ENCODE measurements around the gene DNAH8. TPM values are rescaled to one million over a fixed set of nuclear protein-coding genes. Genes with fewer than 3 reads are reported as not detected.

DNAH8 gene
- total RNA-seq, 1 donor from 2014 or later, result 1.1 TPM

DNA sequence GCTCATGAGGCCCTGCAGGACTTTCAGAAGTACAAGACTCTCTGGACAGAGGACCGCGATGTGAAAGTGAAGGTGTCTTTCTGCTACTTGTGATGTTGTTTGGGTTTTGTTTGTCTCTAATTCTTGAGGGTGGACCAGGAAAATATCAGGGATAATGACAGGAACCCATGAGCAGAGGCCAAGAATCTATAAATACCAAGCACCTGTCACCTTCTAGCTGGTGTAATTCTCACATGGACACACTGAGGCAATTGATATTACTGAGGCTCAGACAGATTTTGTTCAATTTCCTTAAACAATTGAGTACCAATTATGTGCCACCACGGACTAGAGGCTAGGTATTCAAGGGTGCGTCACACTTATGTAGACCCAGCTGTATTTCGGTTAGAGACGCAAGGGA, 107.9 kb downstream of the DNAH8 start:
- no peak overlapping the region for H3K27ac Mint-ChIP-seq
- H3K27me3 Mint-ChIP-seq (ENCODE audit: insufficient read depth, low read depth), result peaks cover 4% of the 10 kb centered on the region
- H3K79me2 ChIP-seq (ENCODE audit: low read depth), result no peaks in the 10 kb centered on the region
- H3K4me2 ChIP-seq, result no peak overlapping the region
- no peaks in the 10 kb centered on the region for H4K20me1 ChIP-seq (ENCODE audit: low read depth)
- no peak overlapping the region for H3K27ac ChIP-seq
- H3K4me3 ChIP-seq, result no peak overlapping the region
- no peaks in the 10 kb centered on the region for H3K27me3 ChIP-seq
- no peaks in the 10 kb centered on the region for H3K36me3 ChIP-seq
- DNase-seq (ENCODE audit: low spot score), result no peak
- no peaks in the 10 kb centered on the region for H3K9me3 Mint-ChIP-seq
- no peak overlapping the region for H3K9ac ChIP-seq
- TF ChIP-seq EZH2 (IDR thresholded peaks at IDR 0.05) (no peak), EZH2phosphoT487 (IDR thresholded peaks at IDR 0.05) (no peak)
- TF ChIP-seq, protein P1, sequence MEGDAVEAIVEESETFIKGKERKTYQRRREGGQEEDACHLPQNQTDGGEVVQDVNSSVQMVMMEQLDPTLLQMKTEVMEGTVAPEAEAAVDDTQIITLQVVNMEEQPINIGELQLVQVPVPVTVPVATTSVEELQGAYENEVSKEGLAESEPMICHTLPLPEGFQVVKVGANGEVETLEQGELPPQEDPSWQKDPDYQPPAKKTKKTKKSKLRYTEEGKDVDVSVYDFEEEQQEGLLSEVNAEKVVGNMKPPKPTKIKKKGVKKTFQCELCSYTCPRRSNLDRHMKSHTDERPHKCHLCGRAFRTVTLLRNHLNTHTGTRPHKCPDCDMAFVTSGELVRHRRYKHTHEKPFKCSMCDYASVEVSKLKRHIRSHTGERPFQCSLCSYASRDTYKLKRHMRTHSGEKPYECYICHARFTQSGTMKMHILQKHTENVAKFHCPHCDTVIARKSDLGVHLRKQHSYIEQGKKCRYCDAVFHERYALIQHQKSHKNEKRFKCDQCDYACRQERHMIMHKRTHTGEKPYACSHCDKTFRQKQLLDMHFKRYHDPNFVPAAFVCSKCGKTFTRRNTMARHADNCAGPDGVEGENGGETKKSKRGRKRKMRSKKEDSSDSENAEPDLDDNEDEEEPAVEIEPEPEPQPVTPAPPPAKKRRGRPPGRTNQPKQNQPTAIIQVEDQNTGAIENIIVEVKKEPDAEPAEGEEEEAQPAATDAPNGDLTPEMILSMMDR (IDR thresholded peaks at IDR 0.05), result no peak
- H3F3A ChIP-seq (ENCODE audit: low read depth), result no peaks in the 10 kb centered on the region
- no peaks in the 10 kb centered on the region for H3K4me1 Mint-ChIP-seq
- no peaks in the 10 kb centered on the region for H3K9me3 ChIP-seq (ENCODE audit: low read depth)
- H3K36me3 Mint-ChIP-seq, result no peaks in the 10 kb centered on the region
- H3K4me1 ChIP-seq, result no peaks in the 10 kb centered on the region
- no peak overlapping the region for H2AFZ ChIP-seq (replicated peaks)
- no peak overlapping the region for H3K4me3 Mint-ChIP-seq

DNA sequence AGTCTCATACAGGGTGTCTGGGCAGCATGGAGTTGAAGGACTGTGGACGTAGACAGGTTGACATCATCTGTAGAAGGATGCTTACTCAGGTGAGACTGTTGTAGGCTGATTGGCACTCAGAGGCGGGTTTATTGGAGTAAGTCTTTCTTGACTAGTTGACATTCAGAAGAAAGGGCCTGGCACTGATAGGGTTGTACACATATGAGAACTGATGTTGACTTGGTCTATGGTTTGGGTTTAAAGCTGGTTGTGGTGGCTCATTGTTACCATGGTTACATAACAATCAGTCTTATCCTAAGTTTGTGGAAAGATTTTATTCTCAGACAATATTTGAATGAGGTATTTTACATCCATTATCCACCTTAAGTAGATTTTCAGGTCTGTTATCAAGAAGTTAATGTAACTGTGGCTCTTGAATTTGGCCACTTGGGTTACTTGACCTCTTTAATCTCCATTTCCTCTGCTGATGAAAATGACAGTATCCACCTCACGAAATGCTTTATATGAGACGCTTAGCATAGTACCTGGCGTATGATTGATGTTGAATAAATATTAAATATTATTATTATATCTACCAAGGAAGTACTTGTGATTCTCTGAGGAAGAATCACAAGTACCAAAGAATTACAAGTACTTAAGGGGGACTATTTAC, 109.3 kb downstream of the DNAH8 start:
- no peak overlapping the region for H3K4me3 ChIP-seq
- H3K36me3 ChIP-seq, result no peaks in the 10 kb centered on the region
- H3K9me3 ChIP-seq (ENCODE audit: low read depth), result no peaks in the 10 kb centered on the region
- H3K27me3 Mint-ChIP-seq (ENCODE audit: insufficient read depth, low read depth), result peaks cover 4% of the 10 kb centered on the region
- H3K27ac ChIP-seq, result no peak overlapping the region
- no peaks in the 10 kb centered on the region for H3K27me3 ChIP-seq
- no peak overlapping the region for H3K4me2 ChIP-seq
- no peaks in the 10 kb centered on the region for H3K9me3 Mint-ChIP-seq
- H3K36me3 Mint-ChIP-seq, result no peaks in the 10 kb centered on the region
- no peak overlapping the region for H2AFZ ChIP-seq (replicated peaks)
- TF ChIP-seq EZH2 (IDR thresholded peaks at IDR 0.05) (no peak), EZH2phosphoT487 (IDR thresholded peaks at IDR 0.05) (no peak)
- TF ChIP-seq, protein P1 (IDR thresholded peaks at IDR 0.05), result no peak
- no peak for DNase-seq (ENCODE audit: low spot score)
- no peaks in the 10 kb centered on the region for H3K4me1 ChIP-seq
- H3K27ac Mint-ChIP-seq, result no peak overlapping the region
- no peaks in the 10 kb centered on the region for H3K4me1 Mint-ChIP-seq
- H4K20me1 ChIP-seq (ENCODE audit: low read depth), result no peaks in the 10 kb centered on the region
- H3K4me3 Mint-ChIP-seq, result no peak overlapping the region
- H3K9ac ChIP-seq, result no peak overlapping the region
- no peaks in the 10 kb centered on the region for H3F3A ChIP-seq (ENCODE audit: low read depth)
- no peaks in the 10 kb centered on the region for H3K79me2 ChIP-seq (ENCODE audit: low read depth)

GRCh38 chr6:38827024-38827423, 111.9 kb downstream of the DNAH8 start:
- Histone ChIP-seq H3K9ac (no peak overlapping the region), H2AFZ (replicated peaks) (no peak overlapping the region), H3K79me2 (ENCODE audit: low read depth) (no peaks in the 10 kb centered on the region), H3K4me3 (no peak overlapping the region), H3K27me3 (no peaks in the 10 kb centered on the region), H4K20me1 (ENCODE audit: low read depth) (no peaks in the 10 kb centered on the region), H3K4me1 (no peaks in the 10 kb centered on the region), H3K27ac (no peak overlapping the region), H3K4me2 (no peak overlapping the region), H3K9me3 (ENCODE audit: low read depth) (no peaks in the 10 kb centered on the region), H3F3A (ENCODE audit: low read depth) (no peaks in the 10 kb centered on the region), H3K36me3 (no peaks in the 10 kb centered on the region)
- H3K4me3 Mint-ChIP-seq, result no peak overlapping the region
- H3K27ac Mint-ChIP-seq, result no peak overlapping the region
- no peak for DNase-seq (ENCODE audit: low spot score)
- H3K4me1 Mint-ChIP-seq, result no peaks in the 10 kb centered on the region
- H3K36me3 Mint-ChIP-seq, result no peaks in the 10 kb centered on the region
- H3K27me3 Mint-ChIP-seq (ENCODE audit: insufficient read depth, low read depth), result peaks cover 4% of the 10 kb centered on the region
- H3K9me3 Mint-ChIP-seq, result no peaks in the 10 kb centered on the region
- TF ChIP-seq EZH2phosphoT487 (IDR thresholded peaks at IDR 0.05) (no peak), EZH2 (IDR thresholded peaks at IDR 0.05) (no peak)
- TF ChIP-seq, protein P1 (IDR thresholded peaks at IDR 0.05), result no peak

Measured in neural progenitor cell (in vitro differentiated cells).